ENCODE measurements around the gene GRAMD2B.
"Not testable (repeated sequence)": the region's sequence is repeated elsewhere in the genome, so short reads cannot be mapped to it uniquely, and the experiment has no call there.

GRAMD2B gene

DNA sequence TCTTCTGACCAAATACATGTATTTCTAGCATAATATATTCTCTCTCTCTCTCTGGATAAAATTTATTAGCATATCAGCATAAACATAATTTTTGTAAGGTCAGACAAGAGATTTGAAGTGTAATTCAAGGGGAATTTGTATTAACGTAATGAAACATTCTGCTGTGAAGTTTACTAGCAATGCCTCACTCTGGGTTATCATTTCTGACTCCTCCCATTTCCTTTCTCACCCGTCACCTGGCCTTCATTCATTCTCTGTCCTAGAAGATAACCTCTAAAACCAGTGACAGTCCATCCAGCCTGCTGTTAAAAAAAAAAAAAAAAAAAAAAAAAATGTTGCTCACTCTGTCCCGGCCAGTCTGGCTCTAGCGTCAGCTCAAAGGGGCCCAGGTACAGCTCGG lies 27.1 kb downstream of the GRAMD2B start:
- no peak for DNase-seq (ENCODE audit: low spot score)

DNA sequence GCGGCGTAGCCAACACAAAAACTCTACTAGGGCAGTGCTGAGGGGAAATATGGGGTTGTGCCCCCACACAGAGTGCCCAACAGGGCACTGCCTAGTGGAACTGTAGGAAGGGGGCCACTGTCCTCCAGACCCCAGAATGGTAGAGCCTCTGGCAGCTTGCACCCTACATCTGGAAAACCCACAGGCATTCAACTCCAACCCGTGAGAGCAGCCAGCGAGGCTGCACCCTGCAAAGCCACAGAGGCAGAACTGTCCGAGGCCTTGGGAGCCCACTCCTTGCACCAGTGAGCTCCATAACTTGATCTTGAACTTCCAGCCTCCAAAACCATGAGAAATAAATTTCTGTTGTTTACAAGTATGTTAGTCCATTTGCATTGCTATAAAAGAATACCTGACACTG lies 27.7 kb downstream of the GRAMD2B start:
- no peak for DNase-seq (ENCODE audit: low spot score)

DNA sequence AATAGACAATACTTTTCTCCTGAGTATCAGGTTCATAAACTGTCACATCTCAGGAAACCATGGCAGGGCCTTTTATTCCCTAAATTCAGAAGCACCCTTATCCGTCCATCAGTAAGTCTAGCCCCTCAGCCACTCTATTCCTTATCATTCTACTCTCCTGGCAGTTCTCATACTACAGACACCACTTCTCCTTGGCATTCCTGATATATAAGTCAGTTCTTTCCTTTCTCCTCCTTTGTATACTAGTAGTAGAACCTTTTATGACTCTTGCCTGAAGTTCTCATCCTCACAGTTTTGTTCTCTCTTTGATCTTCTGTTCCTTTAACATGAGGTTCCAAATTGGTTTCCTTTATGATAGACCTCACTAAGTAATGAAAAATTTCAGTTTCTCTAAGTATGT lies 29.3 kb downstream of the GRAMD2B start:
- no peak for DNase-seq (ENCODE audit: low spot score)

DNA sequence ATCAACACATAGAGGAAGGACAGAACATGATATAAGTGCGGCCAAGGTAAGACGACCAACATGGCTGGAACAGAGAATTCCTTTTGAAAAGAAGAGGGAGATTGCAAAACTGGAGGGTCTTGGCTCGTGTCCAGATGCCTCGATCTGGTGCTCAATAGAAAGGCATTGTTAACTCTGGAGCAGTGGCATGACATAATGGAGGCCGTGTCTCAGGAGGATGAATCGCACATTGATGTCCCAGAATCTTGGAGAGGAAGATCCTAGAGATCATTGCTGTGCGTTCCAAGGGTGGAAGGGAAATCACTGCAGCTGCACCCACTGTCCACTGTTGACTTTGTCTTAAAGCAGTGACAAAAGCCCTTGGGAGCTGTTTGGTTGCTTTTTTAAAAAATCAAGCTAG lies 30.9 kb downstream of the GRAMD2B start:
- DNase-seq (ENCODE audit: low spot score), result no peak

DNA sequence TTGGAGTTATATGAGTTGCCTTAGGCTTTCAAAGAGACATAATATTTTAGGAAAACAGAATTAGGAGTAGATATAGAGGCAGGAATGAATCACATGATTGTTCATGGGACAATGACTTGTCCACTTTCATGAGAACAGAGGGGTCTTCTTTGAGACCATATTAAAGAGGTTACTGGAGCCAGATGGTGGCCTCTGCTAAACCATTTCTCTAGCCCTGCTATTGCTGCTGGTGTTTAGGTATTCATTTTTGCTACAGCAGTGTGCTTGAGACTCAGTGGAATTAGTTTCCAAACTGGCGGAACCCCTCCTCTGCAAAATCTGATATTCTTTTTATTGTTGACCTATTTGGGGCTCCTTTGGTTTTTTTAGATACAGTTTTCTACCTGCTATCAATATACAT lies 31.3 kb downstream of the GRAMD2B start:
- DNase-seq (ENCODE audit: low spot score), result no peak

DNA sequence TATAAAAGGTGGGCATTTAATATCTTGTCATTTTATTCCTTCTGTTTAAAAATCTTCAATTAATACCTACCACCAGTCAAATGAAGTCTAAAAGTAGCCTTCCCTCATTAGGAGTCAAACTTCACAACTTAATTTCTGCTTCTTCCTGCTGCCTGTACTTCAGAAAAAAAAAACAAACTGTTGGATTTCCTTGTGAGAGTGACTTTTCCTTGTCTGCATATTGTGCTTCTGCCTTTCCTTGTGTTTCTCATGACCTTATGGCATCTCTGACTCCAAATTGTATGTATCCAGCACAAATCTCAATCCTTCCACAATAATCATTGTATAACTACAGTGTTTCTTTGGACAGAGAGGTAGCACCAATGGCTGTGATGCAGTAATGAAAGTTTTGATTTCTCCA lies 32.1 kb downstream of the GRAMD2B start:
- DNase-seq (ENCODE audit: low spot score), result no peak

DNA sequence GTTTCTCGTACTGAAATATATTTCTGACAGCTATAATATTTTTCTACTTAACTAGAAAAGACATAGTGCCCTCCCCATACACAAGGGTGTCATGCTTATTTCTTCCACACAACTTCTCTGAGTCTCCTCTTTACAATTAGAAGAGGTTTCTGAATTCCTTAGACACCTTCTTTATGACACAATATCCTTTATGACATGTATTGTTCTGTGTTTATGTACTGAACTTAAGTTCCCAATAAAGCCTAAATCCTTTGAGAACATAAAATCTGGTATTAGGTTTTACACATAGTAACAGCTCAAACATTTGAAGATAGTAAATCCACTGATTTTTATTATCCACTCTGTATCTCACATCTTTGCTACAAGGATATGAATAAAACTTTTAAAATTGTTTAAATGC lies 32.5 kb downstream of the GRAMD2B start:
- DNase-seq (ENCODE audit: low spot score), result no peak

DNA sequence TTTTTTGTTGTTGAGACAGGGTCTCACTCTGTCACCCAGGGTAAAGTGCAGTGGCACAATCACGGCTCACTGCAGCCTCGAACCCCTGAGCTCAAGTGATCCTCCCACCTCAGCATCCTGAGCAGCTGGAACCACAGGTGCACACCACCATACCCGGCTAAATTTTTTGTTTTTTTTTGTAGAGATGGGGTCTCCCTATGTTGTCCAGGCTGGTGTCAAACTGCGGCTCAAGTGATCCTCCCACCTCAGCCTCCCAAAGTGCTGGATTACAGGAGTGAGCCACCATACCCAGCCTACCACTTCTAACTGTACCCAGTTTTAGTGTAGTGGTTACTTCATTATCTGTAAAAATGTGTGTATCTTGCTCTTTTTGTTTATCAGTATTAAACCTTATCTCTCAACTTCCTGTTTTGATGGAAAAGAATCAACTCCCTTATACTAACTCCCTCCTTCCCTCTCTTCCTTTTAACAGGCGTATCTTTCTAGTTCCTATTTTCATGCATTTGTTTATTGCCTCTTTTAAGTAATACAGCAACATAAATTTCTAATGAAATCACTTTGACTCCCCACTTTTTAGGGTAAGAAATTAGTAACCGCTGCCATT lies 33.1 kb downstream of the GRAMD2B start:
- no peak for DNase-seq (ENCODE audit: low spot score)

DNA sequence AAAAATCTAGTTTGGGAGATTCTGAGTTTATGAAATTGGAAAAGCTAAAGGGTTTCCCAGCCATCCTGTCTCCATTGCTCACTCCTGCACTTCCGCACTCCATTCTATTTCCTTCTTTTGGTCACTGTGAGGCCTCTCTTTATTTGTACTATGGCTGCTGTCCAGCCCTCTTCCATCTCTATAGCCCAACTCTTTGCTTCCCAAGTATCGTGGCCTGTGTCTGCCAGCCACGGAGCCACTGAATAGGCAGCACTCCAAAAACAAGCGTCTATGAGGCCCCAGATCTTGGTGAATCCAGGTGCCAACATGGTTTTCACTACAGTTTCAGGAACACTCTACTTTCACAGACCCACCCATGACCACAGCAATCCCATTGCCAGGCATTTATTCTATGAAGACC lies 37.2 kb downstream of the GRAMD2B start:
- no peak for DNase-seq (ENCODE audit: low spot score)

DNA sequence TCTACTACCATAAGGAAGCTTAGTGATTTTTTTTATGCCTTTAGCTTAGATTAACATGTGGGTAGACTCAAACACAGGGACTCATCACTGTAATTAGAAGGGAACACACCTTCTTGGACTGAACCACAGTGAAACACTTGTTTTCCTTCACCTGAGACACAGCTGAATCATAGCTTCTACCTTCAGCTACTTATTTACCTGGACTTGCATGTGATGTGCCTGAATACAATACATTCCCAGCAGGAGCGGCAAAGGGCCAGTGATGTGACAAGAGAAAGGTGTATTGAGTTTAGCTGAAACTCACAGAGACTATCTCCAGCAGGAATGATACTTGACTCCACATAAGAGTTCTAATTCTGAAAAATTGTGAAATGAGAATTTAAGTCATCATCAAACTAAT lies 37.8 kb downstream of the GRAMD2B start:
- DNase-seq (ENCODE audit: low spot score), result no peak

DNA sequence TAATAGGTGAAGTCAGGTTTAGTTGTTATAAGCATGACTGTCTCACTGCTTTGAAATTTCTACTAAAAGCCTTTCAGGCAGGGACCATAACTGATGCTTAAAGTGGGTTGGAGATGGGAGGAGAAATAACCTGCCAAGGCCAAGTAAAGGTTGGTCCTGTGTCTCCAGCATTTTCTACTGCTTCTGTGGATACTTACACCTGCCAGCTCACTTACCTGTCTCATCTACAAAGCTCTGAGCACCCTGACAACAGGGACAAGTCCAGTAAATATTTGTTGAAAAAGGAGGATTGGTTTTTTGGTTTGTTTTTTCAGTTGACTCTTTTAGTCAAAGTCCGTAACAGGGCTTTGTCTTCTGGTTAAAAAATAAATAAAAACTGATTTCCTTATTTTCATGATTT lies 38.6 kb downstream of the GRAMD2B start:
- no peak for DNase-seq (ENCODE audit: low spot score)

DNA sequence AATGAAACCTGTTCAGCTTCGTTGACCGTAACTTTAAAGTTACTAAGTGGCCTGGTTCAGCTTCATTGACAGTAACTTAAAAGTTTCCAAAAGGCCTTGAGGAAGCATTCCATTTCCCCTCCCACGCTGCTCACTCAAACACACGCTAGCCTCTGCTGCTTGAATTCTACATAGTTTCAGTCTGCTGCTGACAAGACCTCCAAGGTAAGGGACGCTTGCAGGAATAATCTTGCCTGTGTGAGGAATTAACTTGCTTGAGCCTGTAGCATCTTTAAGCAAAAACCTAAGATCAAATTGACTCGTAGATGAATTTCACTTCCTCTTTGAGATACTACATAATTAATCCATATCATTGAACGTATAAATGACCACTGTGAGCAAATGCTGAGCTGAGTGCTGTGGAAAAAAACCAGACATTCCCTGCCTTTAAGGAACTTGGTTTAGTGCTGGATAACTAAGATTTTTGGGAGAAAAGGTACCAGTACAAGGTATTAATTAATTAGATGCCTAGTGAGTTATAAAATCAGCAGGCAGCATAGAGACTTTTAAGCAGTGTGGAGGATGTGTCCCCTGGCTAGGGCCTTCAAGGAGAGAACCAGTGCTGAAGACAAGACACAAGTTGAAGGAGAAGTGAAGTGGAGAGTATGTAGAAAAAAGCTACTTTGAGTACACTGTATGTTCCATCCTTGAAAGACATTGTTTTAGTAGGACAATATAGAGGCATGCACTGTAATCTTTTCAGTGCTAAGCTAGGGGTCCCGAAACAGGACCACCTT lies 39.2 kb downstream of the GRAMD2B start:
- no peak for DNase-seq (ENCODE audit: low spot score)

DNA sequence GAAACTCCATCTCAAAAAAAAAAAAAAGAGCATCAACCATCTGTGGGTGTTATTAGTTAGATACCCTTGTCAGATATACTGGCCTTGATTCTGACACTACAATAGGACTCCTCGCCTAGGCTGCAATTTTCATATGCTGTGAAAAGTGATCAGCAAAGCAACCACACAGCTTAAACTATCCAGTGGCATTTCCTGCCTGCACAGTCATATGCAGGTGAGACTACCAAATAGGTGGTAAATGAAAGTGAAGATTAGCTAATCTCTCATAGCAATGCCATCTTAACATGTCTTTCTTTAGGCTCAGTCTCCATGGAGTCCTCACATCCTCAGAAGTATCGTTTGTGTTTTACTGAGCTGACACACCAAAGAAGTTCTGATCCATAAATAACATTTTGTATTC lies 40.8 kb downstream of the GRAMD2B start:
- no peak for DNase-seq (ENCODE audit: low spot score)

DNA sequence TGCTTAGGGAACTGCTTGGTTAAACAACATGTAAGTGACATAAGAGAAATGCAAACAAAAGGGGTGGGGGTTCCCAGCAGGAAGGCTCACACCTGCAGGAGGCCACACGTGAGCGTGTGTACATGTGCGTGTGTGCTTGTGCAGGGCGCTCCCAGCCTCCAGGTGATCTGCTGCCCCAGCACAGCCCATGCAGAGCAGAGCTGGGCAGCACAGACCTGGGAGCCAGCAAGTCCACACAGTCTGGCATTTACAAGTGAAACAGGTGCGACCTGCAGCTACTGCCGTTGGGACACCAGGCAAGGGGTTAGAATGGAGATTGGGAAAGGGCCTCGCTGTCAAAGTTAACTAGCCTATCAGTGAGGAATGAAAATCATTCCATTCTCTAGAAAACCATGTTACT lies 41.8 kb downstream of the GRAMD2B start:
- no peak for DNase-seq (ENCODE audit: low spot score)

DNA sequence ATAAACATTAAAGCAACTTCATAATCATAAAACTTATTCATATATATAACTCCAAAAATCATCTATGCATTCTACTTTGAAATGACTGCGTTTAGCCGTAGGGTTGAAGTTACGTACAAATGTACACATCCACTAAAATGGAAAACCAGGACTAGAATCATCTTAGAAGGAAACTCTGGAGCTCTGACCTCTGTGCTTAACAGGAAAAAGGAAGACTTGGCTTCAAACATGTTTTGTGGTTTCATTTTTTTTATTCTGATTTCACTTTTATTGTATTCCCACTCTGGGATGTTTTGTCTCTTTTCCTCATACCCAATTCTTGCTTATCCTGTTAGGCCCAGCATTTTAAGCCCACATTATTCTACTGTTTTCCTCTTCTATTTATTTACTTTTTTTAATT lies 44.9 kb downstream of the GRAMD2B start:
- DNase-seq (ENCODE audit: low spot score), result no peak

DNA sequence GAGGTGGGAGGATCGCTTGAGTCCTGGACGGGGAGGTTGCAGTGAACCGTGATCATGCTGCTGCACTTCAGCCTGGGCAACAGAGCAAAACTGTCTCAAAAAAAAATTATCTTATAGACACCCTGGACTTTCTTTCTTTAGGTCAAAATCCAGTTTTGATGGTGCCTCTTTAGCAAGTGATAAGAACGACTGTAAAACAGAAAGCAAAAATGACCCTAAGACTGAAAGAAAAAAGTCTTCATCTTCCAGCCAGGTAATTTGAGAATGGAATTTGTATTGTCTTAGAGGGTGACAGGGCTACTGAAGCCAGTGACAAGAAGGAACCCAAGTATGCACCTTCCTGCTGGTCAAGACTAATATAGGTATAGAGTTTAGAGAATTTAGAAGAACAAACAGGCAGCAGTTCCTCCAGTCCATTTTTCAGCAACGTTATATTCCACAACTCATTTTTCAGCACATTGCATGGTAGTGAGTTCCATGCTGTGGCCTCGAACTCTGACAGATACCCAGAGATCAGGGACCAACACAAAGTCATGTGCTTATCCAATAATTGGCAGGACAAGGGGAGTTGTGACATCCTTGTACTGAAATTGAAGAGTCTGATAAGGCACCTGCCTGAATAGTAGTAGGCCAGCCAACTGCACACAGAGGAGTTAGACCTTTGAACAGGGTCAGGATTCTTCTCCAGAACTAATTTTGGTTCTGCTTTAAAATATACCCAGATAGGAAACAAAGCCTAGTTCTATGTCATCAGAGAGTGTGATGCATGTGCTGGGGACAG lies 46.5 kb downstream of the GRAMD2B start:
- no peak for DNase-seq (ENCODE audit: low spot score)

DNA sequence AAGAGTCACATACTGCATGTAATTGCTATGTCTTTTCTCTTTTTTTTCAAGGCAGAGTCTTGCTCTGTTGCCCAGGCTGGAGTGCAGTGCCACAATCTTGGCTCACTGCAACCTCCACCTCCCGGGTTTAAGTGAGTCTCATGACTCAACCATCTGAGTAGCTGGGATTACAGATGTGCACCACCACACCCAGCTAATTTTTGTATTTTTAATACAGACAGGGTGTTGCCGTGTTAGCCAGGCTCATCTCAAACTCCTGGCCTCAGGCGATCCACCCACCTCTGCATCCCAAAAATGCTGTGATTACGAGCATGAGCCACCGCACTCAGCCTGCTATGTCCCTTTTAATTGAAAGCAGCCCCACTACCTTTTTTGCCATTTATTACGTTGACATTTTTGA lies 47.3 kb downstream of the GRAMD2B start:
- DNase-seq (ENCODE audit: low spot score), result not testable (repeated sequence)

DNA sequence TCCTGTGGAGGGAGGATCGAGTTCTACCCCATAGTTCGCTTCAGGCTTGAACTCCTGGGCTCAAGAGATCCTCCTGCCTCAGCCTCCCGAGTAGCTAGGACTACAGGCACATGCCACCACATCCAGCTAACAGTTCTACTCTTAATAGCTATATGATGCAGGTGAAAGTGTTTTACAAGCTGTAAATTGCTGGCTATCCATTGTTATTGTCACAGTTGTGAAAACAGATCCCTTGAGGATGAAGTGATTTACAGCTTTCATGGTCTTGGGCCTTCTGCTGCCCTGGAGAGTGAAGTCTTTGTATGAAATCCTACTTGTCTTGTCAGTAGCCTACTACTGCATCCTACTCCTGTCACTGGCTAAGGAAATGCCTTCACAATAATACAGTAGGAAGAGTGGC lies 48.0 kb downstream of the GRAMD2B start:
- no peak for DNase-seq (ENCODE audit: low spot score)

DNA sequence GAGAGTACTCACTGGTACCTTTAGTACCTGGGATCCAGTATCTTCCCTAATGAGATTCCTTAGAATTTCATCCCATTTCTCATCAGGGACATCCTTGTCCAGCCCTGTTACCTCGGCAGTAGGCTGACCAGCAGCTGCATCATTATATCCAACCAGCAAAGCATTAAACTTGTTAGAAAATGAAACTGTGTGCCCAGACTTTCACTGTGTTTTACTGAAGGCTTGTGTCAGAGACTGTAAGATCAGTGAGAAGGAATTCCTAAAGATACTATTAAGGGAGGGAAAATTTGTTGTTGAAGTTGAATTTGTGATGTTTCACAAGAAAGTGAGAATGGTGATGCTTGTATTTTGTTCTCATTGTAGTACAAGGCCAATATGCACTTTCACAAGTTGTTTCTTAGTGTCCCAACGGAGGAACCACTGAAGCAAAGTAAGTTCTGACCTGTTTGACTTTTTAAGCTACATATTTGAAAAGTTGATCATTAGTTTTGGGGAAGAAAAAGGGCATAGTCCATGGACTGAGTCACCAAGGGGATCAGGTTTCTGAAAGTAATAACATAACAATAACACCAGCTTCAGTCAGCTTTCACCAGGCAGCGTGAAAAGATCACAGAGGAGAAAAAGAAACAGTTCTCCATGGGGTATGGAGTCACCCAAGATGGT lies 48.8 kb downstream of the GRAMD2B start:
- DNase-seq (ENCODE audit: low spot score), result no peak

DNA sequence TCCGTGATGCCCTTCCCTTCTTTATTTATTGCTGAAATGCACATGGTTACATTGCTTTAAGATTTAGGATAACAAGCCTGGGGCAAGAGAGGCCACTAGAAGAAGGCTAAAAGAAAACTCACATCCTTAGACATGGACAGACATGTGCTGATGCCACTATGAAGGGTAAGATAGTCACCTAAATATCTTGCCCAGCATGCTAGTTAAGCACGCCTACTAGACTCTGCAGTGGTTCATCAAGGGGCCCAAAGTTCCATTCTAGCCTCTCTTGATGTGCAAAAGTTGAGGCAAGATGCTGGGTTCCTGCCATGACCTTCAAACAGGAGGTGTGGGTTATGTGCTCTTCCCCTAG lies 49.3 kb downstream of the GRAMD2B start:
- no peak for DNase-seq (ENCODE audit: low spot score)

DNA sequence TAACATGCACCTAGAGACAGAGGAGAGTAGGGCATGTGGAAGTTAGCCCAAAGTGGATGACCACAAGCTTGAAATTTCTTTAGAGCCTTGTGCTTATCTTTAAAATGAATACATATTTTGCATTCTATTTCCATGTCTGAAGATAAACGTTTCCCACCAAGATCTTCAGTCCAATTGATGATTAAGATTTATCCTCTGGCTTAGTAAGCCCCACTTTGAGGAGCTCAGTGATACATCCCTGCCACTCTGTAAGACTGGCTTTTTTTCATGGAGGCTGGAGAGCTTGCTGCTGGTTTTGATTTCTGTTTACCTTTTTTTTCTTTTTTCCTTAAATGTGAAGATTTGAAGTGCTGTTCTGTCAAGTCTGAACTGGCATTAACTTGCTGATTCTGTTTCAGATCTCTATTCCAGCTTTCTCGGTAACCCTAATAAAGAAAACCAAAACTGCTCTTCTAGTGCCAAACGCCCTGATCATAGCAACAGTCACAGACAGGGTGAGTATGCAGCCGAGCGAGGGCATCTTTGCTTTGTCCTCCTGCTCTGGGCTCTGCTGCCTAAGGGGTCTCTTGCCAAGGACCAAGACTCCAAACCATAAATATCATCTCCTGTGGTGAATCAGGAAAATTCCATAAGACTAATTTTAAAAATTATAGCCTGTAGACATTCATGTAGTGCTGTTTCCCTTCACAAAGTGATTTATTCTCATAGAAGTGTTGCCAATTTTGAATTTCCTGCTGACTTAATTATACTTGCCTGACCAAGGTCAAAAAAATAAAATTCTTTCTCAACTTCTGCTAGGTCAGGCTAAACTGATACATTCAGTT lies 54.3 kb downstream of the GRAMD2B start:
- no peak for DNase-seq (ENCODE audit: low spot score)

DNA sequence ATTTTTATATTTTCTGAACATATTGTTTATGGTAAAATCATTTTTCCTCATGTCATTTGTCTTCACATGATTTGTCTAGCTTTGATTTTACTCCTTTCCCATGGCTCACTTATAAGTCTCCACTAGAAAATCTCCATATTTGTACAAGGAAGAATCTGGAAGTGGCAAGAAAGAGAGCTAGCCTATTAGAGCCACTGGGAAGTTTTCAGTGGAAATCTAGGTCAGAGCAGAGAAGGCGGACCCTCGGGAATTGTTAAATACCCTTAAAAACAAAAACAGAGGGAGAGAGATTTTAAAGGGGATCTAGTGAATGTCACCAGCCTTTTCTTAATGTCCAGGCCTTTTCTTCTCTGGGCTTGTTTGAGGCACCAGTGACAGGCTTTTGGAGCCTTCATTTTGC lies 56.6 kb downstream of the GRAMD2B start:
- DNase-seq (ENCODE audit: low spot score), result no peak

Data from hematopoietic multipotent progenitor cell treated with erythropoietin and hydrocortisone succinate and interleukin-3 and kit ligand, for 17 days (in vitro differentiated cells).